B cell (primary cell): ENCODE data around the gene KCNH8. TPM values are rescaled to one million over a fixed set of nuclear protein-coding genes. Genes with fewer than 3 reads are reported as not detected.

Source experiments
- ATAC-seq: fragments of 200-7000 bp; cut with Tn5 transposase; one replicate; pipeline ENCODE4 v1.10.0; 2021; ENCODE audit warnings: low read depth, mild to moderate bottlenecking, moderate number of reproducible peaks, moderate library complexity
- CTCF ChIA-PET: fragments of 350-600 bp; sonication (Branson Sonifier 250); formaldehyde crosslinking; loops from one replicate; lab custom pipeline; 2021; ENCODE audit warnings: antibody characterized with exemption, inconsistent platforms; lab: Charles Lee
- POLR2A ChIA-PET: fragments of 350-600 bp; sonication (Branson Sonifier 250); formaldehyde crosslinking; loops from one replicate; lab custom pipeline; 2021; ENCODE audit warnings: antibody characterized with exemption; lab: Charles Lee
- DNase-seq: peaks from one replicate; pipeline ENCODE4 v3.0.0; 2013
- H2AFZ ChIP-seq: 2 replicates; pipeline ENCODE4 v1.6.1; 2012; ENCODE audit warnings: mild to moderate bottlenecking, low read depth, low read length; ENCODE audit not compliant: insufficient read depth, poor library complexity, severe bottlenecking
- H3K27ac ChIP-seq, 2 donors: 1 replicate in 1 of 2; 2 replicates in 1 of 2; pipeline ENCODE4 v1.5.1; 2012 to 2013; ENCODE audit warnings: low read length in 2 of 2, mild to moderate bottlenecking in 2 of 2, moderate library complexity in 1 of 2
- H3K27me3 ChIP-seq, 4 experiments: fragments of 200-600 bp in 1 of 4; sonication (generic) in 1 of 4; replicated peaks in 1 of 4; 1 replicate in 2 of 4; 2 replicates in 2 of 4; pipeline versions ENCODE4 v1.6.1 to v1.7.0; 2013 to 2016; ENCODE audit warnings: low read length in 3 of 4, mild to moderate bottlenecking in 2 of 4, mixed read lengths in 1 of 4, moderate library complexity in 1 of 4; ENCODE audit not compliant: insufficient read depth in 4 of 4, control insufficient read depth in 3 of 4; ENCODE audit errors: control extremely low read depth in 1 of 4
- H3K36me3 ChIP-seq, 2 experiments: replicated peaks in 1 of 2; 1 replicate in 1 of 2; 2 replicates in 1 of 2; pipeline versions ENCODE4 v1.6.1 to v1.7.1; 2013; ENCODE audit warnings: low read length in 1 of 2; ENCODE audit not compliant: insufficient read depth in 2 of 2, control insufficient read depth in 1 of 2; ENCODE audit errors: control extremely low read depth in 1 of 2, extremely low read depth in 1 of 2
- H3K4me1 ChIP-seq, 2 donors: fragments of 200-600 bp in 1 of 2; sonication (generic) in 1 of 2; 1 replicate in 1 of 2; 2 replicates in 1 of 2; pipeline versions ENCODE4 v1.5.1 to v1.6.1; 2013 to 2017; ENCODE audit warnings: low read length in 2 of 2; ENCODE audit not compliant: control insufficient read depth in 2 of 2, insufficient read depth in 2 of 2
- H3K4me2 ChIP-seq: replicated peaks from 2 replicates; pipeline ENCODE3; 2012; ENCODE audit warnings: mild to moderate bottlenecking, low read depth, low read length; ENCODE audit not compliant: poor library complexity, severe bottlenecking
- H3K4me3 ChIP-seq, 5 experiments: fragments of 200-600 bp in 1 of 5; sonication (generic) in 1 of 5; 1 replicate in 3 of 5; 2 replicates in 2 of 5; pipeline versions ENCODE4 v1.5.1 to v1.7.0; 2011 to 2016; ENCODE audit warnings: low read length in 4 of 5, mild to moderate bottlenecking in 4 of 5, low read depth in 2 of 5, control low read depth in 1 of 5, moderate library complexity in 1 of 5; ENCODE audit not compliant: insufficient read depth in 1 of 5; ENCODE audit errors: control extremely low read depth in 1 of 5, extremely low read depth in 1 of 5
- H3K79me2 ChIP-seq: fragments of 200-600 bp; sonication (generic); one replicate; pipeline ENCODE4 v1.6.0; 2016; ENCODE audit warnings: low read length; ENCODE audit not compliant: control insufficient read depth, insufficient read depth
- H3K9ac ChIP-seq: fragments of 200-600 bp; sonication (generic); 2 replicates; pipeline ENCODE4 v1.6.1; 2017; ENCODE audit warnings: mild to moderate bottlenecking, low read length, moderate library complexity
- H3K9me3 ChIP-seq, 3 donors: one replicate each; pipeline versions ENCODE4 v1.6.1 to v1.7.1; 2013; ENCODE audit warnings: low read length in 2 of 3; ENCODE audit not compliant: control insufficient read depth in 2 of 3, insufficient read depth in 1 of 3; ENCODE audit errors: control extremely low read depth in 1 of 3
- H4K20me1 ChIP-seq: 2 replicates; pipeline ENCODE4 v1.6.0; 2012; ENCODE audit warnings: mild to moderate bottlenecking, low read length; ENCODE audit not compliant: insufficient read depth, control insufficient read depth, poor library complexity, severe bottlenecking
- H3K27ac Mint-ChIP-seq: one replicate; pipeline ENCODE4 v1.8.0; 2021; ENCODE audit warnings: mixed read lengths
- H3K27me3 Mint-ChIP-seq: one replicate; pipeline ENCODE4 v1.8.0; 2021; ENCODE audit warnings: mixed read lengths
- H3K4me1 Mint-ChIP-seq: one replicate; pipeline ENCODE4 v1.8.0; 2021; ENCODE audit warnings: mixed read lengths
- H3K4me3 Mint-ChIP-seq: one replicate; pipeline ENCODE4 v1.8.0; 2021; ENCODE audit warnings: mixed read lengths
- H3K9me3 Mint-ChIP-seq: one replicate; pipeline ENCODE4 v1.8.0; 2022; ENCODE audit warnings: mixed read lengths; ENCODE audit not compliant: insufficient read depth
- EZH2 ChIP-seq: IDR thresholded peaks from 2 replicates; pipeline ENCODE4 v1.6.1; 2012; ENCODE audit warnings: borderline replicate concordance, low read depth, mild to moderate bottlenecking, moderate library complexity, low read length; ENCODE audit not compliant: insufficient read depth, poor library complexity, severe bottlenecking
- WGBS: methylation state at CpG from one replicate; pipeline ENCODE4 v1.1.5; 2013; ENCODE audit warnings: missing lambda C conversion rate; ENCODE audit not compliant: insufficient coverage; 5-methylcytosine and 5-hydroxymethylcytosine counted together
- intact Hi-C: fragments of 100-400 bp; cut with micrococcal nuclease; formaldehyde crosslinking; loops from one replicate; pipeline ENCODE4 v1.10.0; 2022
- polyA plus RNA-seq: library from polyadenylated mRNA; depleted of rRNA; stranded (reverse); fragments of >200 nt; gene quantifications from 2 replicates; pipeline ENCODE4 v1.2.3, GENCODE V29; 2012
- total RNA-seq, 2 donors: library from RNA; stranded (reverse); fragments of 120-200 nt in 1 of 2; gene quantifications; 1 replicate in 1 of 2; 2 replicates in 1 of 2; pipeline versions ENCODE4 v1.2.3 to v1.2.4, GENCODE V29; 2013 to 2022
- TF ChIP-seq, protein P1 (sequence below): fragments of 200-600 bp; IDR thresholded peaks from one replicate; pipeline ENCODE4 v1.8.0; 2022; ENCODE audit warnings: antibody characterized with exemption, mild to moderate bottlenecking

Gene KCNH8
- total and polyA plus RNA-seq, 2 donors (not counting 1 experiment from before 2014, with no cell fraction given), result 4.0 to 12.7 TPM

DNA sequence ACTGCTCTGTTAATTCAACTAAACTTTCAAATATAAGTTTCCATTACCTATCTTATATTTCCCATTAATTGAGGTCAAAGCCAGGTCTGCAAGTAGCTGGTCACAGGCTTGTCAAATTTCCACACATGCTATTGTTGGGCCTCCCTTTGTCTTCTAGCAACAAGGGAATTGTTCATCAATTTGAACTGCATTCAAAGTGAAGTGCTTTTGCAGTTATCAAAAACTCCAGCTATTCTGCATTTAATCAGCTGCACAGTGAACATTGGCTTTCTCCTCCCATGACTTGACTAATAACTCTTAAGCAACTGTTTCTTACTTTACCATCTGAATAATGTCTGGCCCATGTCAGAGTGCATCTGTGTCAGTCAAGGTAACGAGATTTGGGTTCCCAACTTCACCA, 198.4 kb downstream of the KCNH8 start:
- peak overlapping the region; percentile 63 for H2AFZ ChIP-seq
- H3K36me3 ChIP-seq, result no peaks in the 10 kb centered on the region
- H3K4me2 ChIP-seq, result peak overlapping the region; percentile 62
- H3K4me1 ChIP-seq, result peaks cover 40 to 44% of the 10 kb centered on the region in 2 donors
- ChIA-PET CTCF (interaction anchor here (1.2 to 4.9 kb wide), 9 partner anchors 15 to 524 kb away, joined by 5 to 107 read pairs (median 15); no protein-coding TSS in a partner anchor), POLR2A (no interaction called here)
- no peaks in the 10 kb centered on the region for H4K20me1 ChIP-seq
- peaks cover 14% of the 10 kb centered on the region for H3K79me2 ChIP-seq
- TF ChIP-seq, protein P1, sequence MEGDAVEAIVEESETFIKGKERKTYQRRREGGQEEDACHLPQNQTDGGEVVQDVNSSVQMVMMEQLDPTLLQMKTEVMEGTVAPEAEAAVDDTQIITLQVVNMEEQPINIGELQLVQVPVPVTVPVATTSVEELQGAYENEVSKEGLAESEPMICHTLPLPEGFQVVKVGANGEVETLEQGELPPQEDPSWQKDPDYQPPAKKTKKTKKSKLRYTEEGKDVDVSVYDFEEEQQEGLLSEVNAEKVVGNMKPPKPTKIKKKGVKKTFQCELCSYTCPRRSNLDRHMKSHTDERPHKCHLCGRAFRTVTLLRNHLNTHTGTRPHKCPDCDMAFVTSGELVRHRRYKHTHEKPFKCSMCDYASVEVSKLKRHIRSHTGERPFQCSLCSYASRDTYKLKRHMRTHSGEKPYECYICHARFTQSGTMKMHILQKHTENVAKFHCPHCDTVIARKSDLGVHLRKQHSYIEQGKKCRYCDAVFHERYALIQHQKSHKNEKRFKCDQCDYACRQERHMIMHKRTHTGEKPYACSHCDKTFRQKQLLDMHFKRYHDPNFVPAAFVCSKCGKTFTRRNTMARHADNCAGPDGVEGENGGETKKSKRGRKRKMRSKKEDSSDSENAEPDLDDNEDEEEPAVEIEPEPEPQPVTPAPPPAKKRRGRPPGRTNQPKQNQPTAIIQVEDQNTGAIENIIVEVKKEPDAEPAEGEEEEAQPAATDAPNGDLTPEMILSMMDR, result no peak
- TF ChIP-seq EZH2, result no peak
- no CpG with 5 or more reads among the region's 1 CpG for WGBS
- Mint-ChIP-seq H3K27ac (peak overlapping the region; percentile 96), H3K4me1 (peaks cover 61% of the 10 kb centered on the region), H3K9me3 (no peaks in the 10 kb centered on the region), H3K27me3 (no peaks in the 10 kb centered on the region), H3K4me3 (peak overlapping the region; percentile 80)
- H3K4me3 ChIP-seq, result peak overlapping the region in 2 of 5 experiments; percentile 44 to 61
- H3K27ac ChIP-seq, result peak overlapping the region; percentile 75 to 77
- peak overlapping the region; percentile 57 for H3K9ac ChIP-seq
- H3K9me3 ChIP-seq, result no peaks in the 10 kb centered on the region
- DNase-seq (peak; percentile 19), ATAC-seq (no peak)
- no peaks in the 10 kb centered on the region for H3K27me3 ChIP-seq
- intact Hi-C loops, result loop anchor here (5.0 to 10.0 kb wide), 7 partner anchors 132 to 838 kb away; partner anchors contain the start of genes KAT2B, RAB5A and SGO1

DNA sequence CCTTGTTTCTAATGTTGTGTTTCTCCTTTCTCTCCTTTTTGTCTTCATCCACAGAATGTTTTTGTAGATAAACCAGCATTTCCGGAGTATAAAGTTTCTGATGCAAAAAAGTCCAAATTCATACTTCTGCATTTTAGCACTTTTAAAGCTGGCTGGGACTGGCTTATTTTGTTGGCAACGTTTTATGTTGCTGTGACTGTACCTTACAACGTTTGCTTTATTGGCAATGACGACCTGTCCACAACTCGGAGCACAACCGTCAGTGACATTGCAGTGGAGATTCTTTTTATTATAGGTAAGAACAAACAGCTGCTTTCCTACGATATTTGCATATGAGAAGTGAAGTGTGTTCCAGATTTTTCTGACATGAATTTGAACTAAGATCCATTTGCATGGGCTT, 199.4 kb downstream of the KCNH8 start:
- TF ChIP-seq, protein P1, result no peak
- no peak for TF ChIP-seq EZH2
- H2AFZ ChIP-seq, result peak overlapping the region; percentile 63
- no peaks in the 10 kb centered on the region for H4K20me1 ChIP-seq
- ChIA-PET POLR2A (no interaction called here), CTCF (interaction anchor here (1.0 to 4.9 kb wide), 16 partner anchors 9 to 523 kb away, joined by 3 to 107 read pairs (median 7); no protein-coding TSS in a partner anchor)
- peak overlapping the region; percentile 23 to 61 (median 39) for H3K4me3 ChIP-seq
- peak overlapping the region; percentile 80 for H3K4me3 Mint-ChIP-seq
- H3K4me2 ChIP-seq, result peak overlapping the region; percentile 62
- ATAC-seq (peak; percentile 68), DNase-seq (peak; percentile 67)
- H3K9me3 Mint-ChIP-seq, result no peaks in the 10 kb centered on the region
- H3K27me3 Mint-ChIP-seq, result no peaks in the 10 kb centered on the region
- H3K79me2 ChIP-seq, result peaks cover 14% of the 10 kb centered on the region
- H3K27ac ChIP-seq, result peak overlapping the region; percentile 75 to 77
- H3K27ac Mint-ChIP-seq, result peak overlapping the region; percentile 96
- H3K9ac ChIP-seq, result peak overlapping the region; percentile 57
- 0% methylated on average over 5 of the region's 7 CpGs for WGBS
- H3K4me1 ChIP-seq, result peaks cover 36 to 40% of the 10 kb centered on the region in 2 donors
- intact Hi-C loops, result loop anchor here (2.0 to 10.0 kb wide), 8 partner anchors 133 to 837 kb away; partner anchors contain the start of genes KAT2B, RAB5A and SGO1
- H3K4me1 Mint-ChIP-seq, result peaks cover 57% of the 10 kb centered on the region
- no peaks in the 10 kb centered on the region for H3K9me3 ChIP-seq
- no peaks in the 10 kb centered on the region for H3K36me3 ChIP-seq
- H3K27me3 ChIP-seq, result no peaks in the 10 kb centered on the region
